HG03064 (cell line): ENCODE measurements around the gene CCL19.

ENCODE experiments used
- ATAC-seq: cut with Tn5 transposase; IDR thresholded peaks from one replicate; pipeline ENCODE4 v1.9.1; 2021; ENCODE audit warnings: low read depth; ENCODE audit not compliant: unreplicated experiment

Gene CCL19

DNA sequence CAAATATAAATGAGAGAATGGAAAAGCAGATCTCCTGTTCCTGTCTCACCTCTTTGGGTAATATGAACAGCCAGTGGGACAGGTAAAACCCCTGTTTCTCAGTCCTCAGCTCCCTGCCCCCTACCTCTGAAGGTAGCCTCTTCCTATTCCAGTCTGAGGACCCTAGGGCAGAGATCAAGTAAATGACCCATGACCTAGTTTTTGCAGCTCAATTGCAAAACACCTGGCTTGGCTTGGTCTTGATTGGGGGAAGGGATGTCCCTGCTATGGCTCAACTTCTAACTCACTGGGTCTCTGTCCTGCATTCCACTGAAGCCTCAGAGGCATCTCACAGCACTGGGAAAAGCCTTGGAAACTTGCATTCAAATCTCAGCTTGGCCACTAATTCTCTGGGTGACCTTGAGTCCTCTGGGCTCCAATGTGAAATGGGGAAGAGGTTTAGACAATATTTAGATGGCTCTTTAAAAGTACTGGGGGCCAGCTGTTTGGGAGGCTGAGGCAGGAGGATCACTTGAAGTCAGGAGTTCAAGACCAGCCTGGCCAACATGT is 46.2 kb downstream of the CCL19 start:
- ATAC-seq = no peak

DNA sequence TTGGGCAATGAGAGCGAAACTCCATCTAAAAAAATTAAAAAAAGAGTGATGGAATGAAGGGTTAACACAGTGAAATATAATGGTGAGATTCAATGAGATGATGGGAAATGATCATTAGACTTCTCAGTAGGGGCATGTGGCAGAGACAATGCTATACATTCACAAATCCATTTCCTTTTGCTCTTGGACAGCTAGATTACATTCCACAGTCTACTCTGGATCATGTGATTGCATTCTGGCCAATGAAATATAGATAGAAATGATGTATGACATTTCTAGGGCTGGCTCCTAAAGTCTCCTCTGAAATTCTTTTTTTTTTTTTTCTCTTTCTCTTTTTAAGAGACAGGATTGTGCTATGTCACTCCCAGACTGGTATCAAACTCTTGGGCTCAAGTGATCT is 48.4 kb downstream of the CCL19 start:
- no peak for ATAC-seq
